SK-N-MC (cell line): ENCODE results near the gene GPR35.

Source experiments
- FOXP2 ChIP-seq: optimal IDR thresholded peaks from 2 replicates; pipeline ENCODE3; 2011; ENCODE audit warnings: mild to moderate bottlenecking, moderate library complexity; ENCODE audit not compliant: insufficient read depth; ENCODE audit errors: extremely low read length, control extremely low read depth
- POLR2AphosphoS5 ChIP-seq: IDR thresholded peaks from 2 replicates; pipeline ENCODE4 v1.6.1; 2012; ENCODE audit warnings: mild to moderate bottlenecking, low read depth, low read length, borderline replicate concordance

DNA sequence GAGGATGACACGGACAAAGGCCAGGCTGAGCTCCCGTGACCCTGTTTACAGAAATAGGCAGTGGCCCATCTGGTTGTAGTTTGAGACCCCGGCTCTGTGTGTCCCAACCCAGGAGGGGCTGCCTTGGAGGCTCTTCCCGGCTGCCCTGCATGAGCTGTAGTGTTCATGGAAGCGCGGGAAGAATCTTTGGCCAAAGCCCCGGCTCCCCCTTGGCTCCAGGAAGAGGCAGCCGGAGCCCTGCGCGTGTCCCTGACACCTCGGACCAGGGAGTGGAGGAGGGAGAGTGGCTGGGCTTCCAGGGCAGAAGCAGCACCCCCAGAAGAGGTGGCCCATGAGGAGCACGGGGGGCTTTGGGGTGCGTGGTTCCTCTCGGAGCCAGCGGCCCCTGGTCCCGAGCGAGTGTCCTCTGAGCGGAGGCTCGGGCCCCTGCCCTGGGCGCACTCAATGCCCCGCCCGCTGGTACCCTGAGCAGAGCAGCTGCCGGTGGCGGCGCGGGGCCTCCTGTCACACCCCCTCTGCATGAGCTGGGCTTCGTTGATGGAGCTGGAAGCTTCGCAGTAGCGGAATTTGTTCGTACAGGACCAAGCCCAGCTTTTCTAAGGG lies 21.7 kb downstream of the GPR35 start:
- TF ChIP-seq POLR2AphosphoS5 (no peak), FOXP2 (no peak)
